ENCODE measurements around the gene PIP4K2C. TPM values are rescaled to one million over a fixed set of nuclear protein-coding genes. Genes with fewer than 3 reads are reported as not detected.

PIP4K2C gene
- total and polyA plus RNA-seq, 10 of the 15 experiments (the other 5 are each of a cell fraction or from before 2014, with no cell fraction given): 4.8 to 25.1 (median 14.9) TPM

- RAD21 ChIA-PET (ENCODE audit: unreplicated experiment): interaction anchor here (2.0 kb wide), 1 partner anchor 40 kb away, joined by 12 read pairs; no protein-coding TSS in a partner anchor
- POLR2A ChIA-PET: no interaction called here
- ATAC-seq (no peak), FAIRE-seq (no peak), DNase-seq (ENCODE audit: low read depth, low spot score) (no peak)
- H4K20me1 ChIP-seq (ENCODE audit: control insufficient read depth, insufficient read depth): no peaks in the 10 kb centered on the region
- no peak overlapping the region for H3K4me3 ChIP-seq
- no peak overlapping the region for H3K4me2 ChIP-seq (ENCODE audit: control insufficient read depth, insufficient read depth)
- H3K79me2 ChIP-seq (ENCODE audit: control insufficient read depth, insufficient read depth, low read length): no peaks in the 10 kb centered on the region
- H3K36me3 ChIP-seq (ENCODE audit: control insufficient read depth in 2 of 2, insufficient read depth in 2 of 2, low read length in 1 of 2): no peaks in the 10 kb centered on the region
- WGBS (ENCODE audit: insufficient coverage, insufficient replicate concordance, low lambda C conversion rate, missing lambda C conversion rate): 13% methylated on average over 2 of the region's 2 CpGs
- no peak overlapping the region for H3K9ac ChIP-seq (ENCODE audit: control insufficient read depth, insufficient read depth, low read length)
- H3K9me3 ChIP-seq (replicated peaks; ENCODE audit: control insufficient read depth, insufficient read depth, low read length): no peaks in the 10 kb centered on the region
- in situ Hi-C loops (cut with MboI): no loop called here
- SMC1A ChIA-PET (ENCODE audit: uncharacterized antibody, unreplicated experiment): interaction anchor here (1.0 kb wide), 1 partner anchor 11 kb away, joined by 3 read pairs; no protein-coding TSS in a partner anchor
- BruUV-seq (replicated peaks): no TSS peak
- peaks cover 33 to 35% of the 10 kb centered on the region in 2 experiments; a peak in 3 of 4 replicates for H3K27me3 ChIP-seq (replicated peaks in 1 of 2; ENCODE audit: control insufficient read depth in 2 of 2, insufficient read depth in 2 of 2, low read length in 1 of 2)
- H3K27ac ChIP-seq (ENCODE audit: control insufficient read depth, insufficient read depth): no peak overlapping the region
- H2AFZ ChIP-seq (ENCODE audit: control insufficient read depth, low read depth, low read length): no peak overlapping the region
- CTCF ChIA-PET: interaction anchor here (1.0 to 7.8 kb wide), 3 partner anchors 9 to 165 kb away, joined by 7 to 119 read pairs (median 12); no protein-coding TSS in a partner anchor
- intact Hi-C loops (cut with micrococcal nuclease; ENCODE audit: unreplicated experiment): loop anchor here (5.0 kb wide), 1 partner anchor 166 kb away; the partner anchor contains the start of genes GLI1 and INHBE
- peaks cover 6% of the 10 kb centered on the region for H3K4me1 ChIP-seq (ENCODE audit: control insufficient read depth, insufficient read depth, low read length)
- TF ChIP-seq EGR1 (IDR thresholded peaks at IDR 0.05; ENCODE audit: borderline replicate concordance in 1 of 2, low read depth in 2 of 2, low read length in 2 of 2): no peak
- TF ChIP-seq TCF12 (IDR thresholded peaks at IDR 0.05; ENCODE audit: low read depth, low read length): no peak
- TF ChIP-seq FOS (IDR thresholded peaks at IDR 0.05; ENCODE audit: borderline replicate concordance, extremely low read depth, insufficient read length): no peak
- no peak for TF ChIP-seq ZSCAN29 (IDR thresholded peaks at IDR 0.05)
- TF ChIP-seq CREM (IDR thresholded peaks at IDR 0.05; ENCODE audit: low read depth): no peak
- TF ChIP-seq KLF5 (IDR thresholded peaks at IDR 0.05; ENCODE audit: partially characterized antibody): no peak
- TF ChIP-seq MYC (IDR thresholded peaks at IDR 0.05; ENCODE audit: insufficient read depth, insufficient read length, insufficient replicate concordance, low read length, severe bottlenecking): no peak
- TF ChIP-seq CUX1 (IDR thresholded peaks at IDR 0.05; ENCODE audit: insufficient replicate concordance, low read depth, low read length): no peak
- no peak for TF ChIP-seq CHD4 (IDR thresholded peaks at IDR 0.05)
- TF ChIP-seq MYB (IDR thresholded peaks at IDR 0.05; ENCODE audit: borderline replicate concordance, low read depth, low read length): no peak
- TF ChIP-seq, protein P1, sequence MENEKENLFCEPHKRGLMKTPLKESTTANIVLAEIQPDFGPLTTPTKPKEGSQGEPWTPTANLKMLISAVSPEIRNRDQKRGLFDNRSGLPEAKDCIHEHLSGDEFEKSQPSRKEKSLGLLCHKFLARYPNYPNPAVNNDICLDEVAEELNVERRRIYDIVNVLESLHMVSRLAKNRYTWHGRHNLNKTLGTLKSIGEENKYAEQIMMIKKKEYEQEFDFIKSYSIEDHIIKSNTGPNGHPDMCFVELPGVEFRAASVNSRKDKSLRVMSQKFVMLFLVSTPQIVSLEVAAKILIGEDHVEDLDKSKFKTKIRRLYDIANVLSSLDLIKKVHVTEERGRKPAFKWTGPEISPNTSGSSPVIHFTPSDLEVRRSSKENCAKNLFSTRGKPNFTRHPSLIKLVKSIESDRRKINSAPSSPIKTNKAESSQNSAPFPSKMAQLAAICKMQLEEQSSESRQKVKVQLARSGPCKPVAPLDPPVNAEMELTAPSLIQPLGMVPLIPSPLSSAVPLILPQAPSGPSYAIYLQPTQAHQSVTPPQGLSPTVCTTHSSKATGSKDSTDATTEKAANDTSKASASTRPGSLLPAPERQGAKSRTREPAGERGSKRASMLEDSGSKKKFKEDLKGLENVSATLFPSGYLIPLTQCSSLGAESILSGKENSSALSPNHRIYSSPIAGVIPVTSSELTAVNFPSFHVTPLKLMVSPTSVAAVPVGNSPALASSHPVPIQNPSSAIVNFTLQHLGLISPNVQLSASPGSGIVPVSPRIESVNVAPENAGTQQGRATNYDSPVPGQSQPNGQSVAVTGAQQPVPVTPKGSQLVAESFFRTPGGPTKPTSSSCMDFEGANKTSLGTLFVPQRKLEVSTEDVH (IDR thresholded peaks at IDR 0.05; ENCODE audit: low read depth, partially characterized antibody): no peak
Observed at GRCh38 chr12:57623385-57623784, 32.4 kb downstream of the PIP4K2C start.
